Brain microvascular endothelial cell (primary cell): ENCODE data around the gene MSI2.

Experiments
- DNase-seq: peaks from one replicate; pipeline ENCODE4 v3.0.0-alpha.2; 2020
- H3K27ac ChIP-seq: fragments of 250-450 bp; sonication (Bioruptor Pico); 2 replicates; pipeline ENCODE4 v1.5.1; 2020; ENCODE audit warnings: mild to moderate bottlenecking, moderate library complexity
- H3K27me3 ChIP-seq: fragments of 250-450 bp; sonication (Bioruptor Pico); replicated peaks from 2 replicates; pipeline ENCODE4 v1.5.1; 2020; ENCODE audit warnings: mild to moderate bottlenecking
- H3K36me3 ChIP-seq: fragments of 250-450 bp; sonication (Bioruptor Pico); replicated peaks from 2 replicates; pipeline ENCODE4 v1.5.1; 2020; ENCODE audit warnings: mild to moderate bottlenecking
- H3K4me3 ChIP-seq: 2 replicates; pipeline ENCODE4 v1.5.1; 2011; ENCODE audit warnings: low read depth, mild to moderate bottlenecking, control low read depth, low read length, moderate library complexity
- CTCF ChIP-seq: IDR thresholded peaks from 2 replicates; pipeline ENCODE4 v1.5.1; 2011; ENCODE audit warnings: low read depth, mild to moderate bottlenecking, moderate library complexity, low read length, control low read depth, inconsistent platforms; ENCODE audit errors: missing control alignments
- in situ Hi-C: cut with HindIII; loops from 2 replicates; pipeline ENCODE4 v1.10.0; 2017; ENCODE audit warnings: low sequenced_read_pairs, low pct_ligation_motif_present

MSI2 gene

DNA sequence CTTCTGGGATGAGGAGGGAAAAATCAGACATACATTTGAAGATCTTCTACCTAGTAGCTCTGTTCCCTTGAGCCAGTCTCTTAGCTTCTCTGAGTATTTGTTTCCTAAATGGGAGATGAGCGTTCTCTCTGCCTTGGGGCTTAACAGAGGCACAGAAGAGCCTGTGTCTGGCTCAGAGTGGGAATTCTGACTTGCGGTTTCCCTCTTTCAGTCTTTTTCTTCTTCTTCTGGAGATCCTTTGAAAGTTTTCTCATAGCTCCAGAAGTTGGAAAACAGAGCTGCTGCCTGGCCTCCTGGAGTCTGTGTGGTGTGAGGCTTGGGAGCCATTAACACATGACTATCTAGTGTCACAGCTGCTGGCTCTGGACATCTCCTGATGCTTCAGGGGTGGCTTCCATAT lies 167.9 kb downstream of the MSI2 start:
- no peak for DNase-seq
- TF ChIP-seq CTCF, result no peak
- Histone ChIP-seq H3K27me3 (no peaks in the 10 kb centered on the region), H3K36me3 (no peaks in the 10 kb centered on the region), H3K4me3 (no peak overlapping the region), H3K27ac (no peak overlapping the region)
- in situ Hi-C loops, result no loop called here

GRCh38 chr17:57424777-57425188 lies 168.5 kb downstream of the MSI2 start:
- no peaks in the 10 kb centered on the region for H3K27me3 ChIP-seq
- H3K36me3 ChIP-seq, result no peaks in the 10 kb centered on the region
- H3K4me3 ChIP-seq, result no peak overlapping the region
- in situ Hi-C loops, result no loop called here
- no peak overlapping the region for H3K27ac ChIP-seq
- peak; percentile 26 for DNase-seq
- no peak for TF ChIP-seq CTCF

DNA sequence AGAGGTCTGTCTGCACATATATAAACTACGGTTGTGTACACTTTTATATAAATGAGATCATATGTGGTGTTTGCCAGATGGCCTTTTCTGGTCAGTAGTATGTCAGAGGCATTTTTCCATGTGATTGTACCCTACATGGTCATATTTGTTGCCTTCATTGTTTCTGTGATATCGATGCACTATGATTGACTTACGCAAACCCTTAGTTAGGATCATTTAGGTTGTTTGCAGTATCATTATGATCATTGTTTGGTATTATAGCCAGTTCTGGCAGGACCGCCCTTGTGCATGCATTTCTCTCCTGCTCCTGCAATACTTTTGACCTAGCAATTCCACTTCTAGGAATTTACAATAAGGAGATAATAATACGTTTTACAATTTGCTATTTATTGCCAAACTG lies 169.1 kb downstream of the MSI2 start:
- H3K27me3 ChIP-seq, result no peaks in the 10 kb centered on the region
- no peak overlapping the region for H3K27ac ChIP-seq
- no peak overlapping the region for H3K4me3 ChIP-seq
- TF ChIP-seq CTCF, result no peak
- in situ Hi-C loops, result no loop called here
- no peaks in the 10 kb centered on the region for H3K36me3 ChIP-seq
- DNase-seq, result no peak

- no peak for DNase-seq
- in situ Hi-C loops, result no loop called here
- H3K27me3 ChIP-seq, result no peaks in the 10 kb centered on the region
- H3K27ac ChIP-seq, result no peak overlapping the region
- no peak for TF ChIP-seq CTCF
- H3K36me3 ChIP-seq, result no peaks in the 10 kb centered on the region
- H3K4me3 ChIP-seq, result no peak overlapping the region
These were observed 169.9 kb downstream of the MSI2 start for GRCh38 chr17:57425903-57426880.

- H3K27me3 ChIP-seq, result no peaks in the 10 kb centered on the region
- no peak for TF ChIP-seq CTCF
- DNase-seq, result no peak
- in situ Hi-C loops, result no loop called here
- no peaks in the 10 kb centered on the region for H3K36me3 ChIP-seq
- H3K27ac ChIP-seq, result no peak overlapping the region
- no peak overlapping the region for H3K4me3 ChIP-seq
These were observed 173.6 kb downstream of the MSI2 start for GRCh38 chr17:57429966-57430365.
